Smooth muscle cell (in vitro differentiated cells): ENCODE results near the gene NDUFC1. TPM values are rescaled to one million over a fixed set of nuclear protein-coding genes. Genes with fewer than 3 reads are reported as not detected.
A peak's percentile ranks its signal among the peaks of the same experiment; 100 is the strongest.

Experiments used
- DNase-seq: peaks from one replicate; lab custom pipeline; 2025; ENCODE audit not compliant: unreplicated experiment; lab: John Stamatoyannopoulos, UW
- H2AFZ ChIP-seq: fragments of 200-600 bp; sonication (generic); 2 replicates; pipeline ENCODE4 v1.6.0; 2016; ENCODE audit warnings: antibody characterized with exemption, low read depth, mild to moderate bottlenecking
- H3F3A ChIP-seq: fragments of 200-600 bp; sonication (generic); 2 replicates; pipeline ENCODE4 v1.6.0; 2017; ENCODE audit warnings: antibody characterized with exemption, low read depth
- H3K27ac ChIP-seq: fragments of 200-600 bp; sonication (generic); 2 replicates; pipeline ENCODE4 v1.5.1; 2016; ENCODE audit warnings: low read depth, mild to moderate bottlenecking
- H3K27me3 ChIP-seq: fragments of 200-600 bp; sonication (generic); 2 replicates; pipeline ENCODE4 v1.6.1; 2016; ENCODE audit warnings: low read depth, mild to moderate bottlenecking
- H3K36me3 ChIP-seq: fragments of 200-600 bp; sonication (generic); 2 replicates; pipeline ENCODE4 v1.5.1; 2016; ENCODE audit warnings: low read depth
- H3K4me1 ChIP-seq: fragments of 200-600 bp; sonication (generic); 2 replicates; pipeline ENCODE4 v1.5.1; 2016; ENCODE audit warnings: low read depth
- H3K4me2 ChIP-seq: fragments of 200-600 bp; sonication (generic); 2 replicates; pipeline ENCODE4 v1.6.0; 2016; ENCODE audit warnings: mild to moderate bottlenecking
- H3K4me3 ChIP-seq: fragments of 200-600 bp; sonication (generic); 2 replicates; pipeline ENCODE4 v1.5.1; 2016; ENCODE audit warnings: mild to moderate bottlenecking
- H3K79me2 ChIP-seq: fragments of 200-600 bp; sonication (generic); 2 replicates; pipeline ENCODE4 v1.6.0; 2016; ENCODE audit warnings: low read depth, mild to moderate bottlenecking
- H3K9ac ChIP-seq: fragments of 200-600 bp; sonication (generic); 2 replicates; pipeline ENCODE4 v1.6.0; 2016; ENCODE audit warnings: low read depth
- H3K9me3 ChIP-seq: fragments of 200-600 bp; sonication (generic); replicated peaks from 2 replicates; pipeline ENCODE4 v1.5.1; 2016; ENCODE audit warnings: low read depth
- H4K20me1 ChIP-seq: fragments of 200-600 bp; sonication (generic); 2 replicates; pipeline ENCODE4 v1.6.0; 2016; ENCODE audit warnings: low read depth
- WGBS: methylation state at CpG from one replicate; pipeline ENCODE4 v1.1.7; 2016; ENCODE audit warnings: low lambda C conversion rate; 5-methylcytosine and 5-hydroxymethylcytosine counted together
- polyA plus RNA-seq: library from polyadenylated mRNA; unstranded; fragments of >200 nt; fragmentation: Nextera tagmentation; extraction: Ambion mirVana; gene quantifications from 2 replicates; pipeline ENCODE4 v1.2.1, GENCODE V29; 2016
- small RNA-seq: library from RNA; depleted of rRNA; stranded (forward); fragments of <200 nt; gene quantifications from one replicate; pipeline ENCODE3, GENCODE V24; 2014
- total RNA-seq: library from RNA; depleted of rRNA; stranded (reverse); fragments of >200 nt; gene quantifications from 2 replicates; pipeline ENCODE4 v1.2.3, GENCODE V29; 2014
- TF ChIP-seq, protein P1 (sequence below): fragments of 200-600 bp; sonication (generic); IDR thresholded peaks from 2 replicates; pipeline ENCODE4 v1.5.1; 2017; ENCODE audit warnings: borderline replicate concordance, mild to moderate bottlenecking, antibody characterized with exemption; ENCODE audit not compliant: insufficient read depth, poor library complexity, severe bottlenecking

The NDUFC1 gene
- total and polyA plus RNA-seq, 2 experiments from 2014 or later, result 56.8 to 169 TPM

DNA sequence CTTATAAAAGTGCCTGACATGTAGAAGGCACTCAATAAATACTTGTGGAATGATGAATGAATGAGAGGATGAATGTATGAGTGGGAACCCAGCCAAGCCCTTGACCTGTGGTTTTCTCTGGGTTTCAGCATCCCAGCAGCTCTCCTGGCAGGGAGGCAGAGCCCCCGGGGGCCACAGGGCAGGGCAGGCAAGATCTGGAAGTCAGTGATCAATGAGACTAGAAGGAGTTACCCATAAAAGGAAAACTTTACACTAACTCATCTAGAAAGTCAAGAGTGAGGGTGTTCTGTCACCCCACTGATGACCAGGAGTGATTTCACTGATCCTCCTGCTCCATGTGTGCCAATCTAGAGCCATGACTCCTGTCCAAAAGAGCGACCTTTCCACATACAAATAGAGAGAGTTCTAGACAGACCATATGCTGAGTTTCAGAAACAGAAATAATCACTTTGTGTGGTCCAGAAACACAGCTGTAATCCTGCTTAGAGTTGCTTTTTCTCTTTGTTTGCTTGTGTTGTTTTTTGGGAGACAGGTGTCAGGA is 59.7 kb downstream of the NDUFC1 start:
- Histone ChIP-seq H3K27ac (peak overlapping the region; percentile 72), H3F3A (peaks cover 16% of the 10 kb centered on the region), H3K9me3 (no peaks in the 10 kb centered on the region), H3K27me3 (no peaks in the 10 kb centered on the region), H3K4me3 (no peak overlapping the region), H3K36me3 (no peaks in the 10 kb centered on the region), H2AFZ (no peak overlapping the region), H3K4me1 (no peaks in the 10 kb centered on the region), H3K79me2 (no peaks in the 10 kb centered on the region), H3K9ac (no peak overlapping the region), H3K4me2 (peak overlapping the region; percentile 46), H4K20me1 (no peaks in the 10 kb centered on the region)
- 74% methylated on average over 2 of the region's 2 CpGs for WGBS
- TF ChIP-seq, protein P1, sequence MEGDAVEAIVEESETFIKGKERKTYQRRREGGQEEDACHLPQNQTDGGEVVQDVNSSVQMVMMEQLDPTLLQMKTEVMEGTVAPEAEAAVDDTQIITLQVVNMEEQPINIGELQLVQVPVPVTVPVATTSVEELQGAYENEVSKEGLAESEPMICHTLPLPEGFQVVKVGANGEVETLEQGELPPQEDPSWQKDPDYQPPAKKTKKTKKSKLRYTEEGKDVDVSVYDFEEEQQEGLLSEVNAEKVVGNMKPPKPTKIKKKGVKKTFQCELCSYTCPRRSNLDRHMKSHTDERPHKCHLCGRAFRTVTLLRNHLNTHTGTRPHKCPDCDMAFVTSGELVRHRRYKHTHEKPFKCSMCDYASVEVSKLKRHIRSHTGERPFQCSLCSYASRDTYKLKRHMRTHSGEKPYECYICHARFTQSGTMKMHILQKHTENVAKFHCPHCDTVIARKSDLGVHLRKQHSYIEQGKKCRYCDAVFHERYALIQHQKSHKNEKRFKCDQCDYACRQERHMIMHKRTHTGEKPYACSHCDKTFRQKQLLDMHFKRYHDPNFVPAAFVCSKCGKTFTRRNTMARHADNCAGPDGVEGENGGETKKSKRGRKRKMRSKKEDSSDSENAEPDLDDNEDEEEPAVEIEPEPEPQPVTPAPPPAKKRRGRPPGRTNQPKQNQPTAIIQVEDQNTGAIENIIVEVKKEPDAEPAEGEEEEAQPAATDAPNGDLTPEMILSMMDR, result no peak
- DNase-seq, result no peak

GRCh38 chr4:139241784-139242151 is 60.5 kb downstream of the NDUFC1 start:
- H3K4me2 ChIP-seq, result peak overlapping the region; percentile 46
- peaks cover 16% of the 10 kb centered on the region for H3F3A ChIP-seq
- no peak overlapping the region for H3K4me3 ChIP-seq
- no peaks in the 10 kb centered on the region for H3K9me3 ChIP-seq
- TF ChIP-seq, protein P1, result no peak
- no peaks in the 10 kb centered on the region for H3K4me1 ChIP-seq
- no peaks in the 10 kb centered on the region for H4K20me1 ChIP-seq
- no peaks in the 10 kb centered on the region for H3K36me3 ChIP-seq
- 92% methylated on average over 12 of the region's 12 CpGs for WGBS
- H3K27me3 ChIP-seq, result no peaks in the 10 kb centered on the region
- no peak overlapping the region for H3K9ac ChIP-seq
- no peak overlapping the region for H2AFZ ChIP-seq
- H3K27ac ChIP-seq, result peak overlapping the region; percentile 72
- H3K79me2 ChIP-seq, result no peaks in the 10 kb centered on the region
- no peak for DNase-seq

DNA sequence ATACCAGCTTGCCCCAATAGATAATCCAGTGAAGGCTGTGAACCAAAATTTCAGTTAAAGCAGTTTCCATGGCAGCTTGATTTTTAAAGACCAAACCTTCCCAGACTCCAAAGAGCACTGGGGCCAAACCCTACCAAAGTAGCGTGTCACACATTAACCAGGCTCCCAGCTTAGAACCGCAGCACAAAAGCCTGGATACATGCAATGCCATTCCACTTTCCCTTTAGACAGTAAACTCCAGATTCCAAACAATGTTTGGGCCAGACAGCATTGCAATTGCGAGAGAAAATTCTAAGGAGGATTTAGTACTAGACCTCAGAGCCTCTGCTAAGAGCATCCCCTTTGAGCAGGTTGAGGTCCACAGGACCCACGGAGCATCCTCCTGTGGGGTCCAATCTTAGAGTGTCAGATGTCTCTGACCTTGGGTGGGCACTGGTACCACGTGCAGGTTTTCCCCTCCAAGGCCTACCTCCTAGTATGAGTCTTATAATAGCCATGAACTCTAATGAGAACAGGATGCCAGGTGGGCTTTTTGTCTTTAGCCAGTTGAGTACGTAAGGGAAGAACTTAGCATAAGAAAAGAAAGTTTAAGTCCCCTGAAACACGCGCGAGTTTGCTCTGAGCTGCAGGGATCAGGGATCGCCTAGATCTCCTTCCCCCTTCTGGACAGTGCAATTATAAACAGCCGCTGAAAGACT is 61.0 kb downstream of the NDUFC1 start:
- H3K36me3 ChIP-seq, result no peaks in the 10 kb centered on the region
- TF ChIP-seq, protein P1, result no peak
- no peak for DNase-seq
- H2AFZ ChIP-seq, result no peak overlapping the region
- 63% methylated on average over 11 of the region's 11 CpGs for WGBS
- H3K4me3 ChIP-seq, result no peak overlapping the region
- no peaks in the 10 kb centered on the region for H3K27me3 ChIP-seq
- no peaks in the 10 kb centered on the region for H4K20me1 ChIP-seq
- no peaks in the 10 kb centered on the region for H3K79me2 ChIP-seq
- H3F3A ChIP-seq, result peaks cover 16% of the 10 kb centered on the region
- H3K9me3 ChIP-seq, result no peaks in the 10 kb centered on the region
- H3K4me1 ChIP-seq, result no peaks in the 10 kb centered on the region
- H3K4me2 ChIP-seq, result no peak overlapping the region
- H3K9ac ChIP-seq, result no peak overlapping the region
- no peak overlapping the region for H3K27ac ChIP-seq

Small RNA genes within 50 kb of the gene (small RNA-seq; reads per million reads assigned to genes)
- gene RNU6-1074P, result not detected
- gene RNU6-1214P, result not detected

Other genes with a start within 250 kb of the NDUFC1 start
- 37.2 and 39.8 TPM in 2 replicates for gene ELF2, start 125.3 kb downstream of the NDUFC1 start, total RNA-seq
- 24.2 and 26.1 TPM in 2 replicates for gene ELF2, start 125.3 kb downstream of the NDUFC1 start, polyA plus RNA-seq
- 0.36 TPM in 1 of 2 replicates, not detected in the other for gene MGARP, start 22.3 kb downstream of the NDUFC1 start, total RNA-seq
- gene MGARP, start 22.3 kb downstream of the NDUFC1 start, polyA plus RNA-seq, result 0.21 and 0.39 TPM in 2 replicates
- 27.0 and 36.7 TPM in 2 replicates for gene NAA15, start 972 bp downstream of the NDUFC1 start, total RNA-seq
- 20.5 and 21.7 TPM in 2 replicates for gene NAA15, start 972 bp downstream of the NDUFC1 start, polyA plus RNA-seq
- 15.8 and 17.1 TPM in 2 replicates for gene RAB33B, start 151.6 kb upstream of the NDUFC1 start, total RNA-seq
- gene RAB33B, start 151.6 kb upstream of the NDUFC1 start, polyA plus RNA-seq, result 5.6 and 6.3 TPM in 2 replicates